ENCODE measurements around the gene NTRK2.

DNA sequence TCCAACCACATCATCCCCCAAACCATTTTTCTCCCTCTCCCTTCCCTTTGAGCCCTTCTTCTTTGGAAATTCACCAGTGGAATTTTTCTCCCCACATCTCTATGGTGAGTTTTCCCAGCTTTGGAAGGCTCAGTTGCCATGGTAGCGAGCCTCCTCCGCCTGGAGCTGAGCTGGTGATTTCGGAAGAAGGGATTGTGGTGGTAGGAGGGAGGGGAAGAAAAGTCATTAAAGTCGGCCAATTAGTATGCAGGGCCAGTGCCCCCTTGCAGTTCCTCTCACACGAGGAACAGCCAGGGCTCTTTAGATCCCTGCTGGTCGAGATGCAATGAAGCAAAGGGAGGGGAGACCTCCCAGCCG is 322.0 kb downstream of the NTRK2 start:
- no peak for TF ChIP-seq FOXM1 (IDR thresholded peaks at IDR 0.05; ENCODE audit: borderline replicate concordance, low read depth)
- TF ChIP-seq, protein P1, sequence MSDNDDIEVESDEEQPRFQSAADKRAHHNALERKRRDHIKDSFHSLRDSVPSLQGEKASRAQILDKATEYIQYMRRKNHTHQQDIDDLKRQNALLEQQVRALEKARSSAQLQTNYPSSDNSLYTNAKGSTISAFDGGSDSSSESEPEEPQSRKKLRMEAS (IDR thresholded peaks at IDR 0.05): no peak
- TF ChIP-seq TEAD4 (IDR thresholded peaks at IDR 0.05): no peak
- TF ChIP-seq EP300 (IDR thresholded peaks at IDR 0.05; ENCODE audit: borderline replicate concordance): no peak
- TF ChIP-seq EGR1 (IDR thresholded peaks at IDR 0.05): no peak
- TF ChIP-seq, protein P2, sequence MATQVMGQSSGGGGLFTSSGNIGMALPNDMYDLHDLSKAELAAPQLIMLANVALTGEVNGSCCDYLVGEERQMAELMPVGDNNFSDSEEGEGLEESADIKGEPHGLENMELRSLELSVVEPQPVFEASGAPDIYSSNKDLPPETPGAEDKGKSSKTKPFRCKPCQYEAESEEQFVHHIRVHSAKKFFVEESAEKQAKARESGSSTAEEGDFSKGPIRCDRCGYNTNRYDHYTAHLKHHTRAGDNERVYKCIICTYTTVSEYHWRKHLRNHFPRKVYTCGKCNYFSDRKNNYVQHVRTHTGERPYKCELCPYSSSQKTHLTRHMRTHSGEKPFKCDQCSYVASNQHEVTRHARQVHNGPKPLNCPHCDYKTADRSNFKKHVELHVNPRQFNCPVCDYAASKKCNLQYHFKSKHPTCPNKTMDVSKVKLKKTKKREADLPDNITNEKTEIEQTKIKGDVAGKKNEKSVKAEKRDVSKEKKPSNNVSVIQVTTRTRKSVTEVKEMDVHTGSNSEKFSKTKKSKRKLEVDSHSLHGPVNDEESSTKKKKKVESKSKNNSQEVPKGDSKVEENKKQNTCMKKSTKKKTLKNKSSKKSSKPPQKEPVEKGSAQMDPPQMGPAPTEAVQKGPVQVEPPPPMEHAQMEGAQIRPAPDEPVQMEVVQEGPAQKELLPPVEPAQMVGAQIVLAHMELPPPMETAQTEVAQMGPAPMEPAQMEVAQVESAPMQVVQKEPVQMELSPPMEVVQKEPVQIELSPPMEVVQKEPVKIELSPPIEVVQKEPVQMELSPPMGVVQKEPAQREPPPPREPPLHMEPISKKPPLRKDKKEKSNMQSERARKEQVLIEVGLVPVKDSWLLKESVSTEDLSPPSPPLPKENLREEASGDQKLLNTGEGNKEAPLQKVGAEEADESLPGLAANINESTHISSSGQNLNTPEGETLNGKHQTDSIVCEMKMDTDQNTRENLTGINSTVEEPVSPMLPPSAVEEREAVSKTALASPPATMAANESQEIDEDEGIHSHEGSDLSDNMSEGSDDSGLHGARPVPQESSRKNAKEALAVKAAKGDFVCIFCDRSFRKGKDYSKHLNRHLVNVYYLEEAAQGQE (IDR thresholded peaks at IDR 0.05; ENCODE audit: low read depth): no peak
- TF ChIP-seq TAF1 (IDR thresholded peaks at IDR 0.05; ENCODE audit: low read depth): no peak
- TF ChIP-seq ZBTB7A (IDR thresholded peaks at IDR 0.05; ENCODE audit: low read depth): no peak
- no peak for TF ChIP-seq CEBPB (IDR thresholded peaks at IDR 0.05)
- TF ChIP-seq RAD21 (IDR thresholded peaks at IDR 0.05; ENCODE audit: low read depth): no peak
- TF ChIP-seq TCF12 (IDR thresholded peaks at IDR 0.05; ENCODE audit: low read depth): no peak

All from Ishikawa (cell line).